GM23338 (cell line): Measurements from ENCODE around the gene UBE3B. TPM values are rescaled to one million over a fixed set of nuclear protein-coding genes. Genes with fewer than 3 reads are reported as not detected.

Experiments used
- ATAC-seq: fragments of 200-7000 bp; cut with Tn5 transposase; 3 replicates; pipeline ENCODE4 v1.9.1; 2020
- DNase-seq: peaks from one replicate; pipeline ENCODE4 v3.0.0-alpha.2; 2015; ENCODE audit warnings: low spot score
- H2AFZ ChIP-seq: fragments of 200-600 bp; sonication (generic); 2 replicates; pipeline ENCODE4 v1.8.0; 2016; ENCODE audit warnings: antibody characterized with exemption, mild to moderate bottlenecking, moderate library complexity
- H3F3A ChIP-seq: fragments of 200-600 bp; sonication (generic); replicated peaks from 2 replicates; pipeline ENCODE4 v1.8.0; 2017; ENCODE audit warnings: antibody characterized with exemption, mixed run types, low read depth
- H3K27ac ChIP-seq: fragments of 200-600 bp; sonication (generic); 2 replicates; pipeline ENCODE4 v1.6.1; 2016; ENCODE audit warnings: low read depth
- H3K27me3 ChIP-seq: fragments of 200-600 bp; sonication (generic); 2 replicates; pipeline ENCODE4 v1.8.0; 2016; ENCODE audit warnings: mild to moderate bottlenecking, mixed run types, moderate library complexity; ENCODE audit not compliant: insufficient read depth
- H3K36me3 ChIP-seq: fragments of 200-600 bp; sonication (generic); 2 replicates; pipeline ENCODE4 v1.8.0; 2016; ENCODE audit warnings: mild to moderate bottlenecking; ENCODE audit not compliant: insufficient read depth
- H3K4me1 ChIP-seq: fragments of 200-600 bp; sonication (generic); 2 replicates; pipeline ENCODE4 v1.8.0; 2016; ENCODE audit warnings: mild to moderate bottlenecking, moderate library complexity; ENCODE audit not compliant: insufficient read depth
- H3K4me2 ChIP-seq: fragments of 200-600 bp; sonication (generic); 2 replicates; pipeline ENCODE4 v1.7.1; 2017; ENCODE audit warnings: mixed run types
- H3K4me3 ChIP-seq: fragments of 200-600 bp; sonication (generic); 2 replicates; pipeline ENCODE4 v1.6.1; 2016; ENCODE audit warnings: mixed run types
- H3K79me2 ChIP-seq: fragments of 200-600 bp; sonication (generic); replicated peaks from 2 replicates; pipeline ENCODE4 v1.8.0; 2017; ENCODE audit warnings: mild to moderate bottlenecking; ENCODE audit not compliant: insufficient read depth
- H3K9me2 ChIP-seq: fragments of 200-600 bp; sonication (generic); 2 replicates; pipeline ENCODE4 v1.8.0; 2017; ENCODE audit not compliant: insufficient read depth
- H4K20me1 ChIP-seq: fragments of 200-600 bp; sonication (generic); replicated peaks from 2 replicates; pipeline ENCODE4 v1.8.0; 2017; ENCODE audit warnings: mild to moderate bottlenecking; ENCODE audit not compliant: insufficient read depth
- H3K27ac Mint-ChIP-seq: 2 replicates; pipeline ENCODE4 v1.8.0; 2020; ENCODE audit warnings: inconsistent platforms, mild to moderate bottlenecking, moderate library complexity, mixed read lengths
- H3K27me3 Mint-ChIP-seq: 3 replicates; pipeline ENCODE4 v1.8.0; 2022; ENCODE audit warnings: low read depth, mild to moderate bottlenecking, moderate library complexity, mixed read lengths, inconsistent platforms; ENCODE audit not compliant: insufficient read depth, poor library complexity
- H3K36me3 Mint-ChIP-seq: 3 replicates; pipeline ENCODE4 v1.8.0; 2021; ENCODE audit warnings: low read depth, mild to moderate bottlenecking, inconsistent platforms, moderate library complexity, mixed read lengths
- H3K4me1 Mint-ChIP-seq: 3 replicates; pipeline ENCODE4 v1.8.0; 2020; ENCODE audit warnings: mild to moderate bottlenecking, inconsistent platforms, mixed read lengths
- H3K4me3 Mint-ChIP-seq: 3 replicates; pipeline ENCODE4 v1.8.0; 2021; ENCODE audit warnings: moderate library complexity, mild to moderate bottlenecking, inconsistent platforms, mixed read lengths
- H3K9me3 Mint-ChIP-seq: 3 replicates; pipeline ENCODE4 v1.8.0; 2020; ENCODE audit warnings: moderate library complexity, mild to moderate bottlenecking, inconsistent platforms, mixed read lengths
- CREB1 ChIP-seq: fragments of 250-450 bp; sonication (Bioruptor Pico); IDR thresholded peaks from 2 replicates; pipeline ENCODE4 v1.5.0; 2020; ENCODE audit warnings: low read depth, mild to moderate bottlenecking, moderate library complexity
- CTCF ChIP-seq, 2 experiments: fragments of 200-600 bp in 1 of 2; sonication (generic) in 1 of 2; conservative IDR thresholded peaks; 2 replicates each; pipeline versions ENCODE4 v1.5.1 to v1.6.1; 2016 to 2017; ENCODE audit warnings: antibody characterized with exemption in 2 of 2, low read depth in 2 of 2, mild to moderate bottlenecking in 2 of 2, moderate library complexity in 1 of 2
- ETS1 ChIP-seq: IDR thresholded peaks from 2 replicates; pipeline ENCODE4 v1.6.1; 2016; ENCODE audit warnings: antibody characterized with exemption
- EZH2 ChIP-seq: fragments of 200-600 bp; sonication (generic); IDR thresholded peaks from one replicate; pipeline ENCODE4 v1.8.0; 2017; ENCODE audit warnings: antibody characterized with exemption, mild to moderate bottlenecking, low read depth; ENCODE audit not compliant: unreplicated experiment
- EZH2phosphoT487 ChIP-seq: fragments of 200-600 bp; sonication (generic); IDR thresholded peaks from one replicate; pipeline ENCODE4 v1.8.1; 2018; ENCODE audit warnings: antibody characterized with exemption; ENCODE audit not compliant: unreplicated experiment
- JUNB ChIP-seq: IDR thresholded peaks from one replicate; pipeline ENCODE4 v1.6.1; 2016; ENCODE audit warnings: antibody characterized with exemption; ENCODE audit not compliant: unreplicated experiment
- NANOG ChIP-seq: IDR thresholded peaks from 2 replicates; pipeline ENCODE4 v1.6.1; 2016; ENCODE audit warnings: antibody characterized with exemption, borderline replicate concordance
- POLR2AphosphoS5 ChIP-seq: IDR thresholded peaks from 2 replicates; pipeline ENCODE4 v1.6.1; 2016; ENCODE audit warnings: antibody characterized with exemption, low read depth
- REST ChIP-seq: IDR thresholded peaks from one replicate; pipeline ENCODE4 v1.6.1; 2018; ENCODE audit warnings: antibody characterized with exemption; ENCODE audit not compliant: unreplicated experiment
- STAT1 ChIP-seq: IDR thresholded peaks from one replicate; pipeline ENCODE4 v1.6.1; 2016; ENCODE audit warnings: antibody characterized with exemption; ENCODE audit not compliant: unreplicated experiment
- ZNF114 ChIP-seq: fragments of 250-450 bp; sonication (Bioruptor Pico); IDR thresholded peaks from 2 replicates; pipeline ENCODE4 v1.5.0; 2020; ENCODE audit warnings: mild to moderate bottlenecking, moderate library complexity
- ZNF331 ChIP-seq: fragments of 250-450 bp; sonication (Bioruptor Pico); IDR thresholded peaks from 2 replicates; pipeline ENCODE4 v1.5.0; 2020; ENCODE audit warnings: low read depth, mild to moderate bottlenecking, moderate library complexity
- ZNF462 ChIP-seq: fragments of 250-450 bp; sonication (Bioruptor Pico); IDR thresholded peaks from 2 replicates; pipeline ENCODE4 v1.5.0; 2020; ENCODE audit warnings: mild to moderate bottlenecking, moderate library complexity
- polyA plus RNA-seq: library from polyadenylated mRNA; unstranded; fragments of >200 nt; fragmentation: Nextera tagmentation; extraction: Ambion mirVana; gene quantifications from 2 replicates; pipeline ENCODE4 v1.2.1, GENCODE V29; 2016
- total RNA-seq: library from RNA; depleted of rRNA; stranded (reverse); fragments of >200 nt; shearing (Covaris generic); gene quantifications from 2 replicates; pipeline ENCODE4 v1.2.3, GENCODE V29; 2014

The UBE3B gene
- total and polyA plus RNA-seq, 2 experiments from 2014 or later, result 20.8 TPM

GRCh38 chr12:109502332-109502731, 24.9 kb downstream of the UBE3B start:
- H3K27ac Mint-ChIP-seq, result no peak overlapping the region
- Histone ChIP-seq H4K20me1 (peaks cover 9% of the 10 kb centered on the region; the same call in 1 of the 2 replicates), H3K27ac (no peak overlapping the region), H2AFZ (no peak overlapping the region), H3K27me3 (no peaks in the 10 kb centered on the region), H3K9me2 (no peaks in the 10 kb centered on the region), H3K4me1 (no peaks in the 10 kb centered on the region), H3K79me2 (no peaks in the 10 kb centered on the region), H3K36me3 (peaks cover 14% of the 10 kb centered on the region; the same call in 1 of the 2 replicates), H3K4me3 (no peak overlapping the region), H3F3A (no peaks in the 10 kb centered on the region), H3K4me2 (no peak overlapping the region)
- DNase-seq, result no peak
- no peaks in the 10 kb centered on the region for H3K9me3 Mint-ChIP-seq
- no peak overlapping the region for H3K4me3 Mint-ChIP-seq
- peaks cover 2% of the 10 kb centered on the region for H3K27me3 Mint-ChIP-seq
- no peaks in the 10 kb centered on the region; the same call in 2 of the 3 replicates for H3K4me1 Mint-ChIP-seq
- no peak for ATAC-seq
- peaks cover 27% of the 10 kb centered on the region for H3K36me3 Mint-ChIP-seq
- TF ChIP-seq EZH2, result no peak
- TF ChIP-seq EZH2phosphoT487, result no peak
- no peak for TF ChIP-seq ETS1
- no peak for TF ChIP-seq STAT1
- no peak for TF ChIP-seq REST
- TF ChIP-seq POLR2AphosphoS5, result no peak
- TF ChIP-seq NANOG, result no peak
- TF ChIP-seq ZNF462 (CRISPR knock-in tag), result no peak
- no peak for TF ChIP-seq ZNF331
- no peak for TF ChIP-seq CTCF (conservative IDR thresholded peaks at IDR 0.05; ENCODE audit: low read depth in 2 of 2)
- TF ChIP-seq JUNB, result no peak
- no peak for TF ChIP-seq ZNF114 (CRISPR knock-in tag)
- TF ChIP-seq CREB1, result no peak
